ENCODE data around the gene RRN3. TPM values are rescaled to one million over a fixed set of nuclear protein-coding genes. Genes with fewer than 3 reads are reported as not detected.
A peak's percentile ranks its signal among the peaks of the same experiment; 100 is the strongest.
"Not testable (repeated sequence)": the region's sequence is repeated elsewhere in the genome, so short reads cannot be mapped to it uniquely, and the experiment has no call there.

RRN3 gene
- total and polyA plus RNA-seq, 3 donors from 2014 or later = 31.0 to 50.1 (median 44.3) TPM

GRCh38 chr16:15071916-15072769 is 21.9 kb downstream of the RRN3 start:
- H3K27me3 ChIP-seq; H3K27ac ChIP-seq; intact Hi-C loops (cut with DNase I; ENCODE audit: low total_unique reads); DNase-seq; H3K36me3 ChIP-seq (ENCODE audit: low read depth, missing control alignments); H3K4me1 ChIP-seq; H3K4me3 ChIP-seq; H3K9me3 ChIP-seq: not testable (repeated sequence)
- 54 to 55% methylated on average over 15 to 16 of the region's 16 CpGs for whole genome bisulfite sequencing, 2 donors
- peak in 1 of 3 experiments; percentile 26 for TF ChIP-seq CTCF (IDR thresholded peaks at IDR 0.05)

GRCh38 chr16:15071013-15071412 is 23.1 kb downstream of the RRN3 start:
- 52 to 80% methylated on average over 4 of the region's 4 CpGs for WGBS, 2 donors
- intact Hi-C loops (cut with DNase I; ENCODE audit: low total_unique reads); H3K27ac ChIP-seq: not testable (repeated sequence)

GRCh38 chr16:15066690-15067089 is 27.4 kb downstream of the RRN3 start:
- H3K9me3 ChIP-seq; intact Hi-C loops (cut with DNase I; ENCODE audit: low total_unique reads); H3K4me3 ChIP-seq; H3K4me1 ChIP-seq; H3K27ac ChIP-seq; H3K27me3 ChIP-seq; DNase-seq; H3K36me3 ChIP-seq (ENCODE audit: low read depth, missing control alignments): not testable (repeated sequence)
- WGBS, 2 donors = 90 to 98% methylated on average over 6 to 8 of the region's 8 CpGs

More at GRCh38 chr16:15071013-15071412, 23.1 kb downstream of the RRN3 start:
- H3K36me3 ChIP-seq (ENCODE audit: low read depth, missing control alignments); H3K4me3 ChIP-seq; H3K27me3 ChIP-seq; H3K4me1 ChIP-seq; DNase-seq; H3K9me3 ChIP-seq: not testable (repeated sequence)

- H3K4me3 ChIP-seq; H3K9me3 ChIP-seq; DNase-seq; H3K36me3 ChIP-seq (ENCODE audit: low read depth, missing control alignments); intact Hi-C loops (cut with DNase I; ENCODE audit: low total_unique reads); H3K27ac ChIP-seq; H3K4me1 ChIP-seq; H3K27me3 ChIP-seq: not testable (repeated sequence)
- WGBS, 2 donors = 71 to 86% methylated on average over 1 to 2 of the region's 4 CpGs
Observed at GRCh38 chr16:15065961-15066360, 28.1 kb downstream of the RRN3 start.

GRCh38 chr16:15062085-15062810 is 31.8 kb downstream of the RRN3 start:
- H3K36me3 ChIP-seq (ENCODE audit: low read depth, missing control alignments); H3K4me3 ChIP-seq; H3K4me1 ChIP-seq; DNase-seq; intact Hi-C loops (cut with DNase I; ENCODE audit: low total_unique reads); H3K27ac ChIP-seq; H3K9me3 ChIP-seq; H3K27me3 ChIP-seq: not testable (repeated sequence)
- WGBS, 2 donors = 83 to 85% methylated on average over 8 of the region's 8 CpGs

- Histone ChIP-seq H3K9me3 (no peaks in the 10 kb centered on the region), H3K27ac (no peak overlapping the region), H3K4me3 (no peak overlapping the region), H3K4me1 (no peaks in the 10 kb centered on the region), H3K36me3 (ENCODE audit: low read depth, missing control alignments) (no peaks in the 10 kb centered on the region), H3K27me3 (no peaks in the 10 kb centered on the region)
- WGBS, 2 donors = 63 to 65% methylated on average over 3 of the region's 3 CpGs
- TF ChIP-seq CTCF (IDR thresholded peaks at IDR 0.05) = no peak
- TF ChIP-seq POLR2A (IDR thresholded peaks at IDR 0.05) = no peak
- intact Hi-C loops (cut with DNase I; ENCODE audit: low total_unique reads) = no loop called here
- no peak for DNase-seq
Observed at GRCh38 chr16:15059324-15059723, 34.7 kb downstream of the RRN3 start.
